HepG2 (cell line): ENCODE results near the gene LOXL3. TPM values are rescaled to one million over a fixed set of nuclear protein-coding genes. Genes with fewer than 3 reads are reported as not detected.
A peak's percentile ranks its signal among the peaks of the same experiment; 100 is the strongest.

Experiments
- ATAC-seq: fragments of 200-7000 bp; cut with Tn5 transposase; 3 replicates; pipeline ENCODE4 v1.9.1; 2020; ENCODE audit warnings: mild to moderate bottlenecking, moderate library complexity
- BruUV-seq: library from RNA; stranded (reverse); fragments of 400-500 nt; replicated peaks from 2 replicates; lab custom pipeline; 2021; lab: Mats Ljungman, UMichigan
- CTCF ChIA-PET: fragments of 300-600 bp; formaldehyde crosslinking; extraction: SDS; loops from one replicate; lab custom pipeline; 2021; ENCODE audit warnings: low total read pairs, inconsistent platforms, low intra/inter-chr PET ratio; lab: Yijun Ruan, JAX
- POLR2A ChIA-PET: fragments of 350-600 bp; sonication (Branson Sonifier 250); formaldehyde crosslinking; loops from one replicate; lab custom pipeline; 2020; ENCODE audit warnings: antibody characterized with exemption, inconsistent platforms; lab: Yijun Ruan, JAX
- DNase-seq: peaks from one replicate; pipeline ENCODE4 v3.0.0-alpha.2; 2015; ENCODE audit warnings: low spot score
- FAIRE-seq: peaks from 3 replicates; lab custom pipeline; 2011; peaks lifted over from hg19 to GRCh38; lab: Jason Lieb, UNC
- H2AFZ ChIP-seq: one replicate; pipeline ENCODE4 v1.6.1; 2011; ENCODE audit warnings: low read length, inconsistent platforms
- H3K27ac ChIP-seq: fragments of 300-600 bp; 3 replicates; pipeline ENCODE4 v1.8.0; 2011; ENCODE audit warnings: mixed run types, mild to moderate bottlenecking, mixed read lengths, low read length, inconsistent platforms; ENCODE audit not compliant: insufficient read depth; ENCODE audit errors: extremely low read length
- H3K27me3 ChIP-seq, 2 experiments: fragments of 200-600 bp in 1 of 2; 2 replicates in 1 of 2; 3 replicates in 1 of 2; pipeline versions ENCODE4 v1.6.0 to v1.8.0; 2011; ENCODE audit warnings: low read length in 2 of 2, mild to moderate bottlenecking in 2 of 2, moderate library complexity in 2 of 2, inconsistent platforms in 1 of 2; ENCODE audit not compliant: insufficient read depth in 2 of 2, control insufficient read depth in 1 of 2
- H3K36me3 ChIP-seq, 2 experiments: fragments of 200-600 bp in 1 of 2; replicated peaks in 1 of 2; 2 replicates in 1 of 2; 3 replicates in 1 of 2; pipeline versions ENCODE4 v1.5.1 to v1.8.0; 2011; ENCODE audit warnings: low read length in 2 of 2, inconsistent platforms in 1 of 2; ENCODE audit not compliant: insufficient read depth in 2 of 2, control insufficient read depth in 1 of 2
- H3K4me1 ChIP-seq: 2 replicates; pipeline ENCODE4 v1.5.1; 2012; ENCODE audit warnings: low read length, inconsistent platforms; ENCODE audit not compliant: insufficient read depth
- H3K4me2 ChIP-seq: 2 replicates; pipeline ENCODE4 v1.6.0; 2011; ENCODE audit warnings: low read depth, low read length, inconsistent platforms
- H3K4me3 ChIP-seq, 3 experiments: fragments of 200-600 bp in 1 of 3; sonication (generic), shearing (Covaris generic) in 1 of 3; replicated peaks in 1 of 3; 2 replicates each; pipeline ENCODE4 v1.5.1; 2011 to 2016; ENCODE audit warnings: low read length in 3 of 3, inconsistent platforms in 2 of 3, low read depth in 2 of 3, mild to moderate bottlenecking in 2 of 3, control low read depth in 1 of 3, mixed read lengths in 1 of 3; ENCODE audit not compliant: insufficient read depth in 1 of 3
- H3K79me2 ChIP-seq: one replicate; pipeline ENCODE4 v1.6.1; 2011; ENCODE audit warnings: low read length, inconsistent platforms; ENCODE audit not compliant: insufficient read depth
- H3K9ac ChIP-seq: 2 replicates; pipeline ENCODE4 v1.6.0; 2011; ENCODE audit warnings: mild to moderate bottlenecking, low read depth, low read length, inconsistent platforms; ENCODE audit not compliant: insufficient read depth
- H3K9me3 ChIP-seq: 2 replicates; pipeline ENCODE4 v1.5.1; 2012; ENCODE audit warnings: mild to moderate bottlenecking, low read length
- H4K20me1 ChIP-seq: 2 replicates; pipeline ENCODE4 v1.6.0; 2011; ENCODE audit warnings: inconsistent platforms, mild to moderate bottlenecking, low read length, moderate library complexity; ENCODE audit not compliant: insufficient read depth
- AKAP8 ChIP-seq: sonication (generic); formaldehyde crosslinking; IDR thresholded peaks from 2 replicates; pipeline ENCODE4 v1.5.1; 2020; ENCODE audit warnings: mild to moderate bottlenecking, missing genetic modification reagents
- CERS6 ChIP-seq: sonication (generic); formaldehyde crosslinking; IDR thresholded peaks from 2 replicates; pipeline ENCODE4 v1.5.0; 2020; ENCODE audit warnings: missing genetic modification reagents
- FOXP1 ChIP-seq, 2 experiments: fragments of 450-650 bp in 1 of 2; IDR thresholded peaks; 2 replicates each; pipeline ENCODE4 v1.6.1; 2017 to 2018; ENCODE audit warnings: antibody characterized with exemption in 1 of 2
- FOXP4 ChIP-seq: sonication (generic); formaldehyde crosslinking; IDR thresholded peaks from 2 replicates; pipeline ENCODE4 v1.4.0; 2020; ENCODE audit warnings: missing genetic modification reagents
- GZF1 ChIP-seq: sonication (generic); formaldehyde crosslinking; IDR thresholded peaks from 2 replicates; pipeline ENCODE4 v1.5.1; 2020; ENCODE audit warnings: mild to moderate bottlenecking, missing genetic modification reagents
- HIVEP1 ChIP-seq: sonication (generic); formaldehyde crosslinking; IDR thresholded peaks from 2 replicates; pipeline ENCODE4 v1.4.0; 2020; ENCODE audit warnings: mild to moderate bottlenecking, missing genetic modification reagents
- KDM5B ChIP-seq: sonication (generic); formaldehyde crosslinking; IDR thresholded peaks from 2 replicates; pipeline ENCODE4 v1.4.0; 2020; ENCODE audit warnings: missing genetic modification reagents, mild to moderate bottlenecking, borderline replicate concordance
- KDM6A ChIP-seq: IDR thresholded peaks from 2 replicates; pipeline ENCODE4 v1.6.1; 2016; ENCODE audit warnings: low read depth
- MED8 ChIP-seq: sonication (generic); formaldehyde crosslinking; IDR thresholded peaks from 2 replicates; pipeline ENCODE4 v1.8.1; 2023; ENCODE audit warnings: mild to moderate bottlenecking, missing genetic modification reagents; ENCODE audit not compliant: insufficient replicate concordance
- MEIS1 ChIP-seq: sonication (generic); formaldehyde crosslinking; IDR thresholded peaks from 2 replicates; pipeline ENCODE4 v1.9.0; 2021; ENCODE audit warnings: mild to moderate bottlenecking, missing genetic modification reagents, moderate library complexity, borderline replicate concordance
- NCOA2 ChIP-seq: sonication (generic); formaldehyde crosslinking; IDR thresholded peaks from 2 replicates; pipeline ENCODE4 v1.8.0; 2022; ENCODE audit warnings: inconsistent platforms
- NONO ChIP-seq, 2 experiments: fragments of 450-650 bp in 1 of 2; sonication (generic) in 1 of 2; formaldehyde crosslinking in 1 of 2; IDR thresholded peaks in 1 of 2; conservative IDR thresholded peaks in 1 of 2; 2 replicates each; pipeline versions ENCODE4 v1.6.1 to v1.8.0; 2017 to 2022; ENCODE audit warnings: mild to moderate bottlenecking in 1 of 2, missing genetic modification reagents in 1 of 2, moderate library complexity in 1 of 2
- SIX4 ChIP-seq: sonication (generic); formaldehyde crosslinking; IDR thresholded peaks from 2 replicates; pipeline ENCODE4 v1.4.0; 2020; ENCODE audit warnings: missing genetic modification reagents
- ZC3H13 ChIP-seq: sonication (generic); formaldehyde crosslinking; IDR thresholded peaks from 2 replicates; pipeline ENCODE4 v1.8.1; 2023; ENCODE audit warnings: mild to moderate bottlenecking, missing genetic modification reagents, moderate library complexity
- ZNF136 ChIP-seq: sonication (generic); formaldehyde crosslinking; IDR thresholded peaks from 2 replicates; pipeline ENCODE4 v1.8.1; 2022; ENCODE audit warnings: low read depth, mild to moderate bottlenecking, moderate library complexity, missing genetic modification reagents
- ZNF629 ChIP-seq: sonication (generic); formaldehyde crosslinking; conservative IDR thresholded peaks from 2 replicates; pipeline ENCODE4 v1.5.0; 2020; ENCODE audit warnings: missing genetic modification reagents
- WGBS: methylation state at CpG from one replicate; pipeline ENCODE4 v1.1.6; 2017; ENCODE audit warnings: low lambda C conversion rate; 5-methylcytosine and 5-hydroxymethylcytosine counted together
- in situ Hi-C: cut with HindIII; loops from 2 replicates; pipeline ENCODE4 v1.10.0; 2017; ENCODE audit warnings: low pct_unique_long_range_greater_than_20kb; ENCODE audit not compliant: extremely low pct_ligation_motif_present
- intact Hi-C: fragments of 100-400 bp; cut with micrococcal nuclease; formaldehyde crosslinking; loops from one replicate; pipeline ENCODE4 v1.10.0; 2022; ENCODE audit not compliant: unreplicated experiment
- polyA plus RNA-seq, 8 experiments: library from polyadenylated mRNA; depleted of rRNA in 3 of 8; stranded (reverse) in 7 of 8; unstranded in 1 of 8; fragments of >200 nt; fragmentation: Illumina TruSeq in 4 of 8; extraction: Trizol in 4 of 8; gene quantifications; 2 replicates each; pipeline versions ENCODE4 v1.2.1 to v1.2.3, GENCODE V29; 2011 to 2016; ENCODE audit warnings: low read depth in 4 of 8, missing spikeins in 1 of 8, mixed read lengths in 1 of 8; ENCODE audit not compliant: insufficient read depth in 1 of 8
- total RNA-seq, 5 experiments: library from RNA; depleted of rRNA; stranded (reverse); fragments of >200 nt; fragmentation: Illumina TruSeq; extraction: Trizol; gene quantifications; 2 replicates each; pipeline ENCODE4 v1.2.3, GENCODE V29; 2016; ENCODE audit warnings: low read depth in 1 of 5
- TF ChIP-seq, protein P1 (sequence below): sonication (generic); formaldehyde crosslinking; IDR thresholded peaks from 2 replicates; pipeline ENCODE4 v1.5.1; 2020; ENCODE audit warnings: mild to moderate bottlenecking, missing genetic modification reagents

LOXL3 gene
- total and polyA plus RNA-seq, 2 of the 13 experiments (the other 11 are each of a cell fraction or from before 2014, with no cell fraction given) = 0.55 to 6.5 TPM

DNA sequence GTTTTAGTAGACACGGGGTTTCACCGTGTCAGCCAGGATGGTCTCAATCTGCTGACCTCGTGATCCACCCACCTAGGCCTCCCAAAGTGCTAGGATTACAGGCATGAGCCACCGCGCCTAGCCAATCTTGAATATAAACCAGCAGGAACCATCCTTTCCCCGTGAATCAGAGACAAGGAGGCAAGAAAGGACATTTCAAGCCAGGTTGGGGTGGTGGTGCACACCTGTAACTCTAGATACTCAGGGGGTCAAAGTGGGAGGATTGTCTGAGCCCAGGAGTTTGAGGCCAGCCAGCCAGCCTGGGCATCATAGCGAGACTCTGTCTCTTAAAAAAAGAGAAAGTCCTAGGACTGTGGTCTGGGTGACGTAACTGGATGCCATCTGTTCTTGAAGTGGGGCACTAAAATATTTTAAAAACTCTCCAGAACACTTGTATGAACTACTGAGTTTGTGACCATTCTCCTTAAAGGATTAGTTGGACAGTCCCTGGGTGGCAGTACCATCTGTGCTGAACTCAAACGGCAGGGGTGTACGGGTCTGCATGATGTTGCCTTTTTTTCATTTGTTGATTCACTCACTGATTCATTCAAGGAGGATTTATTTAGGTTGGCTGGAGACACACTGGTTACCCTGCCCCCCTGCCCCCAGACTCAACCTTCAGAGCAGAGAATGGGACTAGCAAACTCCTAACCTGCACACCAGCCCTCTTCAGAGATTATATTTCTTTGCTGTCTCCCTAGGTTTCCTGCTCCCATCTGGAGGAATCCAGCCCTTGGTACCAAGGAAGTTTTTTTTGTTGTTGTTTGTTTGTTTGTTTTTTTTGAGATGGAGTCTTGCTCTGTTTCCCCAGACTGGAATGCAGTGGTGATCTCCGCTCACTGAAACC is 42.4 kb downstream of the LOXL3 start:
- H2AFZ ChIP-seq = no peak overlapping the region
- peaks cover 8% of the 10 kb centered on the region for H3K79me2 ChIP-seq
- FAIRE-seq (no peak), DNase-seq (no peak), ATAC-seq (no peak)
- in situ Hi-C loops = no loop called here
- ChIA-PET POLR2A (interaction anchor here (0.6 to 16.5 kb wide), 10 partner anchors 9 to 312 kb away, joined by 3 to 795 read pairs (median 8); partner anchors contain the start of genes AUP1, CCDC142, DQX1 and HTRA2), CTCF (no interaction called here)
- H3K4me2 ChIP-seq = 0 out of 2 replicates have a peak overlapping the region, but pooled peaks have one; percentile 0
- no peak overlapping the region for H3K9ac ChIP-seq
- H3K4me1 ChIP-seq = peaks cover 61% of the 10 kb centered on the region
- no TSS peak for BruUV-seq
- no peaks in the 10 kb centered on the region for H3K9me3 ChIP-seq
- H3K4me3 ChIP-seq = no peak overlapping the region; a peak in 1 of 6 replicates
- no peak overlapping the region for H3K27ac ChIP-seq
- H3K36me3 ChIP-seq = no peaks in the 10 kb centered on the region; a peak in 1 of 5 replicates
- WGBS = 51% methylated on average over 11 of the region's 11 CpGs
- intact Hi-C loops = no loop called here
- no peaks in the 10 kb centered on the region; a peak in 1 of 5 replicates for H3K27me3 ChIP-seq
- H4K20me1 ChIP-seq = no peaks in the 10 kb centered on the region
- TF ChIP-seq KDM5B (CRISPR knock-in tag) (0 out of 2 replicates have a peak, but pooled peaks have one; percentile 47), SIX4 (CRISPR knock-in tag) (no peak), FOXP4 (CRISPR knock-in tag) (no peak), NCOA2 (no peak), AKAP8 (peak; percentile 25; the same call in 1 of the 2 replicates), NONO (IDR thresholded peaks at IDR 0.05) (no peak), NONO (CRISPR knock-in tag; conservative IDR thresholded peaks at IDR 0.05) (peak; percentile 39; the same call in 1 of the 2 replicates), MEIS1 (CRISPR knock-in tag) (no peak), CERS6 (CRISPR knock-in tag) (no peak), FOXP1 (IDR thresholded peaks at IDR 0.05) (no peak), FOXP1 (CRISPR knock-in tag; IDR thresholded peaks at IDR 0.05) (no peak), ZNF629 (CRISPR knock-in tag) (0 out of 2 replicates have a peak, but pooled peaks have one; percentile 43), KDM6A (no peak), ZNF136 (no peak), ZC3H13 (peak; percentile 68; the same call in 1 of the 2 replicates), MED8 (CRISPR knock-in tag) (peak; percentile 42), GZF1 (0 out of 2 replicates have a peak, but pooled peaks have one; percentile 47), HIVEP1 (CRISPR knock-in tag) (0 out of 2 replicates have a peak, but pooled peaks have one; percentile 46)
- TF ChIP-seq, protein P1, sequence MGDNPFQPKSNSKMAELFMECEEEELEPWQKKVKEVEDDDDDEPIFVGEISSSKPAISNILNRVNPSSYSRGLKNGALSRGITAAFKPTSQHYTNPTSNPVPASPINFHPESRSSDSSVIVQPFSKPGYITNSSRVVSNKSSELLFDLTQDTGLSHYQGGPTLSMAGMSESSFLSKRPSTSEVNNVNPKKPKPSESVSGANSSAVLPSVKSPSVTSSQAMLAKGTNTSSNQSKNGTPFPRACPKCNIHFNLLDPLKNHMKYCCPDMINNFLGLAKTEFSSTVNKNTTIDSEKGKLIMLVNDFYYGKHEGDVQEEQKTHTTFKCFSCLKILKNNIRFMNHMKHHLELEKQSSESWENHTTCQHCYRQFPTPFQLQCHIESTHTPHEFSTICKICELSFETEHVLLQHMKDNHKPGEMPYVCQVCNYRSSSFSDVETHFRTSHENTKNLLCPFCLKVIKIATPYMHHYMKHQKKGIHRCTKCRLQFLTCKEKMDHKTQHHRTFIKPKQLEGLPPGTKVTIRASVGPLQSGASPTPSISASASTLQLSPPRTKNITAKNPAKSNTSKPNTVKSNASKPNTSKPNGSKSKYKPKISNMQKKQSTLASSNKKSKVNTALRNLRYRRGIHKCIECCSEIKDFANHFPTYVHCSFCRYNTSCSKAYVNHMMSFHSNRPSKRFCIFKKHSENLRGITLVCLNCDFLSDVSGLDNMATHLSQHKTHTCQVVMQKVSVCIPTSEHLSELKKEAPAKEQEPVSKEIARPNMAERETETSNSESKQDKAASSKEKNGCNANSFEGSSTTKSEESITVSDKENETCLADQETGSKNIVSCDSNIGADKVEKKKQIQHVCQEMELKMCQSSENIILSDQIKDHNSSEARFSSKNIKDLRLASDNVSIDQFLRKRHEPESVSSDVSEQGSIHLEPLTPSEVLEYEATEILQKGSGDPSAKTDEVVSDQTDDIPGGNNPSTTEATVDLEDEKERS (CRISPR knock-in tag) = peak; percentile 65; the same call in 1 of the 2 replicates
